Neural cell (in vitro differentiated cells): ENCODE data around the gene HS3ST3A1. TPM values are rescaled to one million over a fixed set of nuclear protein-coding genes. Genes with fewer than 3 reads are reported as not detected.

ENCODE experiments used
- H2AFZ ChIP-seq: fragments of 200-600, 300-800 bp; sonication (generic), shearing (Covaris generic); 2 replicates; pipeline ENCODE4 v1.6.0; 2014; ENCODE audit warnings: low read depth, mild to moderate bottlenecking, antibody characterized with exemption, low read length, moderate library complexity
- H3F3A ChIP-seq: fragments of 200-600 bp; shearing (Covaris generic); 2 replicates; pipeline ENCODE4 v1.6.1; 2016; ENCODE audit warnings: mild to moderate bottlenecking, moderate library complexity, mixed read lengths, antibody characterized with exemption, low read length; ENCODE audit not compliant: insufficient read depth, poor library complexity, severe bottlenecking
- H3K27ac ChIP-seq: fragments of 200-600, 300-800 bp; sonication (generic), shearing (Covaris generic); 2 replicates; pipeline ENCODE4 v1.5.1; 2014; ENCODE audit warnings: mild to moderate bottlenecking, low read length, moderate library complexity
- H3K27me3 ChIP-seq: fragments of 300-800, 200-600 bp; sonication (generic), shearing (Covaris generic); 2 replicates; pipeline ENCODE4 v1.6.0; 2014; ENCODE audit warnings: mild to moderate bottlenecking, low read depth, low read length, moderate library complexity; ENCODE audit not compliant: insufficient read depth
- H3K36me3 ChIP-seq: fragments of 300-800, 200-600 bp; sonication (generic), shearing (Covaris generic); 2 replicates; pipeline ENCODE4 v1.5.1; 2014; ENCODE audit warnings: mild to moderate bottlenecking, antibody characterized with exemption, low read length, moderate library complexity; ENCODE audit not compliant: insufficient read depth
- H3K4me2 ChIP-seq: fragments of 300-800, 200-600 bp; sonication (generic), shearing (Covaris generic); 2 replicates; pipeline ENCODE4 v1.6.0; 2014; ENCODE audit warnings: mild to moderate bottlenecking, low read length
- H3K4me3 ChIP-seq: fragments of 300-800, 200-600 bp; sonication (generic), shearing (Covaris generic); 2 replicates; pipeline ENCODE4 v1.5.1; 2014; ENCODE audit warnings: mild to moderate bottlenecking, low read length, moderate library complexity
- H3K79me2 ChIP-seq: fragments of 200-600 bp; shearing (Covaris generic); replicated peaks from 2 replicates; pipeline ENCODE4 v1.6.0; 2014; ENCODE audit warnings: mild to moderate bottlenecking, low read length, moderate library complexity; ENCODE audit not compliant: insufficient read depth
- H3K9ac ChIP-seq: fragments of 300-800, 200-600 bp; sonication (generic), shearing (Covaris generic); 2 replicates; pipeline ENCODE4 v1.6.1; 2016; ENCODE audit warnings: mild to moderate bottlenecking, low read length, mixed read lengths
- H3K9me2 ChIP-seq: fragments of 200-600 bp; shearing (Covaris generic); 2 replicates; pipeline ENCODE4 v1.6.1; 2016; ENCODE audit warnings: mild to moderate bottlenecking, low read length, mixed read lengths; ENCODE audit not compliant: insufficient read depth
- H3K9me3 ChIP-seq: fragments of 200-600, 300-800 bp; sonication (generic), shearing (Covaris generic); 2 replicates; pipeline ENCODE4 v1.6.1; 2016; ENCODE audit warnings: mild to moderate bottlenecking, mixed run types, low read length, moderate library complexity, mixed read lengths
- H4K20me1 ChIP-seq: fragments of 200-600 bp; shearing (Covaris generic); 2 replicates; pipeline ENCODE4 v1.6.1; 2016; ENCODE audit warnings: mild to moderate bottlenecking, mixed run types; ENCODE audit not compliant: insufficient read depth
- EP300 ChIP-seq: fragments of 450-650 bp; conservative IDR thresholded peaks from 2 replicates; pipeline ENCODE4 v1.6.1; 2014; ENCODE audit warnings: antibody characterized with exemption, mild to moderate bottlenecking, moderate library complexity; ENCODE audit not compliant: poor library complexity, severe bottlenecking
- EZH2 ChIP-seq: fragments of 200-600, 300-800 bp; shearing (Covaris generic), sonication (generic); IDR thresholded peaks from 2 replicates; pipeline ENCODE4 v1.6.1; 2014; ENCODE audit warnings: antibody characterized with exemption, low read length, borderline replicate concordance, mild to moderate bottlenecking; ENCODE audit not compliant: insufficient read depth, poor library complexity, severe bottlenecking
- MXI1 ChIP-seq: fragments of 450-650 bp; conservative IDR thresholded peaks from 2 replicates; pipeline ENCODE4 v1.6.1; 2014; ENCODE audit warnings: antibody characterized with exemption, mild to moderate bottlenecking; ENCODE audit not compliant: poor library complexity, severe bottlenecking
- POLR2AphosphoS5 ChIP-seq: IDR thresholded peaks from 2 replicates; pipeline ENCODE4 v1.6.1; 2012
- RAD21 ChIP-seq: fragments of 450-650 bp; conservative IDR thresholded peaks from 2 replicates; pipeline ENCODE4 v1.6.1; 2014; ENCODE audit warnings: antibody characterized with exemption, mild to moderate bottlenecking, moderate library complexity
- SMC3 ChIP-seq: fragments of 450-650 bp; conservative IDR thresholded peaks from 2 replicates; pipeline ENCODE4 v1.6.1; 2014; ENCODE audit warnings: antibody characterized with exemption, mild to moderate bottlenecking, moderate library complexity; ENCODE audit not compliant: poor library complexity
- TAF1 ChIP-seq: IDR thresholded peaks from 2 replicates; pipeline ENCODE4 v1.6.1; 2012; ENCODE audit warnings: low read depth
- polyA plus RNA-seq: library from polyadenylated mRNA; depleted of rRNA; stranded (reverse); fragments of >200 nt; gene quantifications from 2 replicates; pipeline ENCODE4 v1.2.3, GENCODE V29; 2014
- TF ChIP-seq, protein P1 (sequence below): fragments of 450-650 bp; IDR thresholded peaks from 2 replicates; pipeline ENCODE4 v1.5.1; 2014; ENCODE audit warnings: antibody characterized with exemption, mild to moderate bottlenecking, moderate library complexity; ENCODE audit not compliant: poor library complexity, severe bottlenecking
- TF ChIP-seq, protein P2 (sequence below): IDR thresholded peaks from 2 replicates; pipeline ENCODE4 v1.6.1; 2012; ENCODE audit warnings: borderline replicate concordance

Gene HS3ST3A1
- polyA plus RNA-seq, 1 donor from 2014 or later, result 0.56 TPM

DNA sequence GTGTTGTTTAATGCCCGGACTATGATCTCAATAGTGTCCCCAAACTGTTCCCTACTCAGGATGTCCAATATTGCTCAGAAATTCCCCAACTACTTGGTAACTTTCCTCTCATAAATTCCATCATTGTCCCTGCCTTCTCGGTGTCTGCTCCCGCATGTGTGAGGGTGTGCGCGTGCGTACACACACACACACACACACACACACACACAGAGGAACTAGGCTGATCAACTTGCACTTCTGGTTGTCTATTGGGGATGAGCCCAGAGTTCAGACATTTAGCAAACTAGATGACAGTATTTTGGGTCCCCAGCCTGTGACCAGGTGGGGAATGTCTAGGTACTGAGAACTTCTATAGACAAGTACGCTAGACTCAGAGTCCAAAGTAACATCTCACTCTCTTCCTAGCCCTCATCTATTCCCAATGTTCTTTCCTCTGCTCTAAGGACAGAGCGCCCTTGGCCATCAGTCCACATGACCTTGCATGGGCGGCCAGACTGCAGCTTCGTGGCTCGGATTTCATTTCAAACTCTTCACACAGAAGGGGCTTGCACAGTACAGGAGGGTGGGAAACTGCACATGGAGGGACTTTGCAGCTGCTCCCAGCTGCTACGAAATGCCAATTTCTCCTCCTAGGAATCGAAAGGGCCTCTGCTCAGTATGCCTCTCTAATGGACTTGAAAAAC, 5.3 kb downstream of the HS3ST3A1 start:
- Histone ChIP-seq H3K9ac (no peak overlapping the region), H3F3A (no peaks in the 10 kb centered on the region), H2AFZ (no peak overlapping the region), H3K36me3 (no peaks in the 10 kb centered on the region), H4K20me1 (no peaks in the 10 kb centered on the region), H3K4me2 (no peak overlapping the region), H3K79me2 (no peaks in the 10 kb centered on the region), H3K9me2 (no peaks in the 10 kb centered on the region), H3K27me3 (peaks cover 28% of the 10 kb centered on the region), H3K27ac (no peak overlapping the region), H3K4me3 (no peak overlapping the region), H3K9me3 (no peaks in the 10 kb centered on the region)
- TF ChIP-seq POLR2AphosphoS5, result no peak
- no peak for TF ChIP-seq SMC3
- TF ChIP-seq MXI1, result no peak
- TF ChIP-seq, protein P1, sequence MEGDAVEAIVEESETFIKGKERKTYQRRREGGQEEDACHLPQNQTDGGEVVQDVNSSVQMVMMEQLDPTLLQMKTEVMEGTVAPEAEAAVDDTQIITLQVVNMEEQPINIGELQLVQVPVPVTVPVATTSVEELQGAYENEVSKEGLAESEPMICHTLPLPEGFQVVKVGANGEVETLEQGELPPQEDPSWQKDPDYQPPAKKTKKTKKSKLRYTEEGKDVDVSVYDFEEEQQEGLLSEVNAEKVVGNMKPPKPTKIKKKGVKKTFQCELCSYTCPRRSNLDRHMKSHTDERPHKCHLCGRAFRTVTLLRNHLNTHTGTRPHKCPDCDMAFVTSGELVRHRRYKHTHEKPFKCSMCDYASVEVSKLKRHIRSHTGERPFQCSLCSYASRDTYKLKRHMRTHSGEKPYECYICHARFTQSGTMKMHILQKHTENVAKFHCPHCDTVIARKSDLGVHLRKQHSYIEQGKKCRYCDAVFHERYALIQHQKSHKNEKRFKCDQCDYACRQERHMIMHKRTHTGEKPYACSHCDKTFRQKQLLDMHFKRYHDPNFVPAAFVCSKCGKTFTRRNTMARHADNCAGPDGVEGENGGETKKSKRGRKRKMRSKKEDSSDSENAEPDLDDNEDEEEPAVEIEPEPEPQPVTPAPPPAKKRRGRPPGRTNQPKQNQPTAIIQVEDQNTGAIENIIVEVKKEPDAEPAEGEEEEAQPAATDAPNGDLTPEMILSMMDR, result no peak
- TF ChIP-seq TAF1, result no peak
- TF ChIP-seq, protein P2, sequence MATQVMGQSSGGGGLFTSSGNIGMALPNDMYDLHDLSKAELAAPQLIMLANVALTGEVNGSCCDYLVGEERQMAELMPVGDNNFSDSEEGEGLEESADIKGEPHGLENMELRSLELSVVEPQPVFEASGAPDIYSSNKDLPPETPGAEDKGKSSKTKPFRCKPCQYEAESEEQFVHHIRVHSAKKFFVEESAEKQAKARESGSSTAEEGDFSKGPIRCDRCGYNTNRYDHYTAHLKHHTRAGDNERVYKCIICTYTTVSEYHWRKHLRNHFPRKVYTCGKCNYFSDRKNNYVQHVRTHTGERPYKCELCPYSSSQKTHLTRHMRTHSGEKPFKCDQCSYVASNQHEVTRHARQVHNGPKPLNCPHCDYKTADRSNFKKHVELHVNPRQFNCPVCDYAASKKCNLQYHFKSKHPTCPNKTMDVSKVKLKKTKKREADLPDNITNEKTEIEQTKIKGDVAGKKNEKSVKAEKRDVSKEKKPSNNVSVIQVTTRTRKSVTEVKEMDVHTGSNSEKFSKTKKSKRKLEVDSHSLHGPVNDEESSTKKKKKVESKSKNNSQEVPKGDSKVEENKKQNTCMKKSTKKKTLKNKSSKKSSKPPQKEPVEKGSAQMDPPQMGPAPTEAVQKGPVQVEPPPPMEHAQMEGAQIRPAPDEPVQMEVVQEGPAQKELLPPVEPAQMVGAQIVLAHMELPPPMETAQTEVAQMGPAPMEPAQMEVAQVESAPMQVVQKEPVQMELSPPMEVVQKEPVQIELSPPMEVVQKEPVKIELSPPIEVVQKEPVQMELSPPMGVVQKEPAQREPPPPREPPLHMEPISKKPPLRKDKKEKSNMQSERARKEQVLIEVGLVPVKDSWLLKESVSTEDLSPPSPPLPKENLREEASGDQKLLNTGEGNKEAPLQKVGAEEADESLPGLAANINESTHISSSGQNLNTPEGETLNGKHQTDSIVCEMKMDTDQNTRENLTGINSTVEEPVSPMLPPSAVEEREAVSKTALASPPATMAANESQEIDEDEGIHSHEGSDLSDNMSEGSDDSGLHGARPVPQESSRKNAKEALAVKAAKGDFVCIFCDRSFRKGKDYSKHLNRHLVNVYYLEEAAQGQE, result no peak
- no peak for TF ChIP-seq RAD21
- no peak for TF ChIP-seq EZH2
- no peak for TF ChIP-seq EP300

DNA sequence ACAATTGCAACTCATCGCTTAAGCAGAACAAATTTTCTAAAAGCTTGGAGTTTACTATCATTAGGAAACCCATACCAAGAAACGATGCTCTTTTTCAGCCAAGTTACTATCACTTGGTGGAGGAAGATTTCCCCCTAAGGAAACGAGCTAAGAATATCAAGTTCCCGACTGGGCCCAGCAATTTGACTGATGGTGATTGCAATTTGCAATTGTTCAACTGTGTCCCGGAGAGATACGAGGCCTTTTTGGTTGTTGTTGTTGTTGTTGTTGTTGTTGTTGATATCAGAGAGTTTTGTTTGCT, 6.2 kb downstream of the HS3ST3A1 start:
- Histone ChIP-seq H3K79me2 (no peaks in the 10 kb centered on the region), H3K4me2 (no peak overlapping the region), H3K9ac (no peak overlapping the region)

More for the DNA sequence above, 6.2 kb downstream of the HS3ST3A1 start:
- H3K9me2 ChIP-seq, result no peaks in the 10 kb centered on the region
- no peaks in the 10 kb centered on the region for H3K36me3 ChIP-seq
- H3F3A ChIP-seq, result no peaks in the 10 kb centered on the region
- TF ChIP-seq EP300 (no peak), POLR2AphosphoS5 (no peak), TAF1 (no peak), EZH2 (no peak), MXI1 (no peak), RAD21 (no peak), SMC3 (no peak)
- TF ChIP-seq, protein P1, result no peak
- TF ChIP-seq, protein P2, result no peak
- no peaks in the 10 kb centered on the region for H4K20me1 ChIP-seq
- no peaks in the 10 kb centered on the region for H3K9me3 ChIP-seq
- H3K27me3 ChIP-seq, result peaks cover 20% of the 10 kb centered on the region
- H3K27ac ChIP-seq, result no peak overlapping the region
- H3K4me3 ChIP-seq, result no peak overlapping the region
- H2AFZ ChIP-seq, result no peak overlapping the region
